Ovary (tissue), 3 donors: ENCODE measurements around the gene PGBD5.

Experiments used
- POLR2A ChIP-seq: fragments of 450-650 bp; IDR thresholded peaks from one replicate; pipeline ENCODE4 v1.6.1; 2017; ENCODE audit warnings: antibody characterized with exemption, mild to moderate bottlenecking, moderate library complexity
- TF ChIP-seq, protein P1 (sequence below), 3 donors: fragments of 450-650 bp in 2 of 3; fragments of 200-600 bp in 1 of 3; IDR thresholded peaks; one replicate each; pipeline versions ENCODE4 v1.5.1 to v1.8.0; 2016 to 2022; ENCODE audit warnings: antibody characterized with exemption in 3 of 3, mild to moderate bottlenecking in 1 of 3
- donor health status: DM: no; HTN: no; CAD: no.

DNA sequence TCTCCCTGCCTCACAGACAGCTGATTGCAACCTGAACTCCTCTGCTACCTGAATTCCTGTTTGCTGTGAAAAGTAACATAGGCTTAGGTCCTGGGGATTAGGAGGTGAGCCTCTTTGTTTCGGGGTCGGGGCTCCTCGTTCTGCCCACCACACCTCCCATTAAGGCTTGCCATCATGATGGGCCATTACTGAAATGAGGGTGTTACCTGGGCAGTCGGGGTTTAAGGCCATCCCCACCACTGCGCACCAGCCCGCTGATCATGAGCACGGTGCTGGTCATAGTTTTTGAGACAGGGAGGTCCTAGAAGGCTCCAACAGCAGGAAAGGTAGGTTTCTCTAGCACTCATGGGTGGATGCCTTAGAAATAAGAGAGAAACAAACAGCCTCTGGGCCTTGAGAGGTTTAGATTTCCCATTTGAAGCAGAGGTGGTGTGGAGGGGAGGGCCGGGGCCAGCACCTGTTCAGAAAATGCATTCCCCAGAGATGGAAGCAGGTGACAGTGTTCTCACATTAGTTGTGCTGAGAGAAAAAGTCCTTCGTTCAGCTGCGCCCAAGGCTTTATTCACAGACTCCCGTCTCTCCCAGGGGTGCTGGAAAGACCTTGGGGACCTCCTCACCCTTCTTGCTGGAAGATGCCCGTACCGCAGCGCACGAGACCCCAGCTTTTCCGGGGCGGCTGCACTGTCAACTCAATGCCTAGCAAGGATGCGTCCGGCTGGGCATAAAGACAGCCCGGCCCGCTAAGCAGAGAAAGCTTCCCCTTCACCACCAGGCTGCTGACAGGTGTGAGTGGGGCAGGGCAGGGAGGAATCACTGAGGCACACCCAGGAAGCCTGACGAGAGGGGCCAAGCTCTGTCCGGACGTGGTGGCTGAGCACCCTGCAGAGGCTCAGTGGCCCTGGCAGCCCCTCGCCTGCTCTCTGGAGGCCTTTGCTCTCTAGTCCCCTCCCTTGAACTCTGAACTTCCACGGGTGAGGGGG lies 125.5 kb downstream of the PGBD5 start:
- no peak for TF ChIP-seq POLR2A
- TF ChIP-seq, protein P1, sequence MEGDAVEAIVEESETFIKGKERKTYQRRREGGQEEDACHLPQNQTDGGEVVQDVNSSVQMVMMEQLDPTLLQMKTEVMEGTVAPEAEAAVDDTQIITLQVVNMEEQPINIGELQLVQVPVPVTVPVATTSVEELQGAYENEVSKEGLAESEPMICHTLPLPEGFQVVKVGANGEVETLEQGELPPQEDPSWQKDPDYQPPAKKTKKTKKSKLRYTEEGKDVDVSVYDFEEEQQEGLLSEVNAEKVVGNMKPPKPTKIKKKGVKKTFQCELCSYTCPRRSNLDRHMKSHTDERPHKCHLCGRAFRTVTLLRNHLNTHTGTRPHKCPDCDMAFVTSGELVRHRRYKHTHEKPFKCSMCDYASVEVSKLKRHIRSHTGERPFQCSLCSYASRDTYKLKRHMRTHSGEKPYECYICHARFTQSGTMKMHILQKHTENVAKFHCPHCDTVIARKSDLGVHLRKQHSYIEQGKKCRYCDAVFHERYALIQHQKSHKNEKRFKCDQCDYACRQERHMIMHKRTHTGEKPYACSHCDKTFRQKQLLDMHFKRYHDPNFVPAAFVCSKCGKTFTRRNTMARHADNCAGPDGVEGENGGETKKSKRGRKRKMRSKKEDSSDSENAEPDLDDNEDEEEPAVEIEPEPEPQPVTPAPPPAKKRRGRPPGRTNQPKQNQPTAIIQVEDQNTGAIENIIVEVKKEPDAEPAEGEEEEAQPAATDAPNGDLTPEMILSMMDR (IDR thresholded peaks at IDR 0.05), result no peak
